Nephron progenitor cell (in vitro differentiated cells): Measurements from ENCODE around the gene SPDYA.

Experiments
- DNase-seq: peaks from one replicate; pipeline ENCODE4 v3.0.0; 2021
- H3K27ac Mint-ChIP-seq: 2 replicates; pipeline ENCODE4 v1.8.0; 2021; ENCODE audit warnings: mild to moderate bottlenecking, moderate library complexity, mixed read lengths
- H3K27me3 Mint-ChIP-seq: 2 replicates; pipeline ENCODE4 v1.8.0; 2021; ENCODE audit warnings: mild to moderate bottlenecking, low read depth, mixed read lengths; ENCODE audit not compliant: poor library complexity
- H3K36me3 Mint-ChIP-seq: 2 replicates; pipeline ENCODE4 v1.8.0; 2021; ENCODE audit warnings: low read depth, mixed read lengths
- H3K4me1 Mint-ChIP-seq: 2 replicates; pipeline ENCODE4 v1.8.0; 2021; ENCODE audit warnings: mixed read lengths
- H3K4me3 Mint-ChIP-seq: 2 replicates; pipeline ENCODE4 v1.8.0; 2021; ENCODE audit warnings: mild to moderate bottlenecking, moderate library complexity, mixed read lengths
- H3K9me3 Mint-ChIP-seq: 2 replicates; pipeline ENCODE4 v1.8.0; 2021; ENCODE audit warnings: mild to moderate bottlenecking, moderate library complexity, mixed read lengths
- TF ChIP-seq, protein P1 (sequence below): fragments of 200-600 bp; sonication (generic); IDR thresholded peaks from 2 replicates; pipeline ENCODE4 v1.5.0; 2021; ENCODE audit warnings: antibody characterized with exemption

SPDYA gene

DNA sequence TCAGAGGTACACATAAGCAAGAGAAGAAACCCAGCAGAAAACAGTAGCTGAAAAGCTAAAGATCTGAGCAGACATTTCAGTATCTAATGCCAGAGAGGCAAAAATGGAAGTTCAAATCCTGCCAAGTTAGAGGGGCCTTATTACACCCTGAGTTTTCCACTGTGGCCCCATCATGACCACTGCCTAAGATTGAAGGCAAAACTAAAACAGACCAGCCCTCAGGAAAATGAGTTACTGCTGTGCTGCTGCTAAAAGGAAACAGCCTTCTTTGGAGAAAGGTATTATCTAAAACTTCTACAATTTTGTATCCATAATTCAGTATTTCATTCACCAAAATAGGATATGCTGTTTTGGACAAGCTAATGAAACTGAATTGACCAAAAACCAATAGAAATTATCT, 42.2 kb upstream of the SPDYA start:
- Mint-ChIP-seq H3K27me3 (no peaks in the 10 kb centered on the region), H3K9me3 (peaks cover 61% of the 10 kb centered on the region), H3K4me3 (no peak overlapping the region), H3K27ac (no peak overlapping the region), H3K36me3 (peaks cover 78% of the 10 kb centered on the region), H3K4me1 (peaks cover 4% of the 10 kb centered on the region)
- DNase-seq = no peak
- TF ChIP-seq, protein P1, sequence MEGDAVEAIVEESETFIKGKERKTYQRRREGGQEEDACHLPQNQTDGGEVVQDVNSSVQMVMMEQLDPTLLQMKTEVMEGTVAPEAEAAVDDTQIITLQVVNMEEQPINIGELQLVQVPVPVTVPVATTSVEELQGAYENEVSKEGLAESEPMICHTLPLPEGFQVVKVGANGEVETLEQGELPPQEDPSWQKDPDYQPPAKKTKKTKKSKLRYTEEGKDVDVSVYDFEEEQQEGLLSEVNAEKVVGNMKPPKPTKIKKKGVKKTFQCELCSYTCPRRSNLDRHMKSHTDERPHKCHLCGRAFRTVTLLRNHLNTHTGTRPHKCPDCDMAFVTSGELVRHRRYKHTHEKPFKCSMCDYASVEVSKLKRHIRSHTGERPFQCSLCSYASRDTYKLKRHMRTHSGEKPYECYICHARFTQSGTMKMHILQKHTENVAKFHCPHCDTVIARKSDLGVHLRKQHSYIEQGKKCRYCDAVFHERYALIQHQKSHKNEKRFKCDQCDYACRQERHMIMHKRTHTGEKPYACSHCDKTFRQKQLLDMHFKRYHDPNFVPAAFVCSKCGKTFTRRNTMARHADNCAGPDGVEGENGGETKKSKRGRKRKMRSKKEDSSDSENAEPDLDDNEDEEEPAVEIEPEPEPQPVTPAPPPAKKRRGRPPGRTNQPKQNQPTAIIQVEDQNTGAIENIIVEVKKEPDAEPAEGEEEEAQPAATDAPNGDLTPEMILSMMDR = no peak

DNA sequence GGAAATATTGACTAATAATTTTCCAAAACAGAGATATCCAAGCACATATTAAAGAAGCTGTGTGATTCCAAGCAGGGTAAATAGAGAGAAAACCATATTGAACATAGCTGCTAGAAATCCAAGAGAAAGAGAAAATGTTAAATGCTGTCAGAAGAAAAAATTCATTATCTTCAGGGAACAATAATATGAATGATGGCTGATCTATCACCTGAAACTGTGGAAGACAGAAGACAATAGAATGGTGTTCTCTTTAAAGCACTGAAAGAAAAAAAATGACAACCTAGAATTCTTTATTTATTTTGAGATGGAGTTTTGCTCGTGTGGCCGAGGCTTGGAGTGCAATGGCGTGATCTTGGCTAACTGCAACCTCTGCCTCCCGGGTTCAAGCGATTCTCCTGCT, 41.7 kb upstream of the SPDYA start:
- Mint-ChIP-seq H3K4me3 (no peak overlapping the region), H3K36me3 (peaks cover 78% of the 10 kb centered on the region), H3K9me3 (peaks cover 58% of the 10 kb centered on the region), H3K27ac (no peak overlapping the region), H3K4me1 (peaks cover 4% of the 10 kb centered on the region), H3K27me3 (no peaks in the 10 kb centered on the region)
- DNase-seq = no peak
- TF ChIP-seq, protein P1 = no peak

DNA sequence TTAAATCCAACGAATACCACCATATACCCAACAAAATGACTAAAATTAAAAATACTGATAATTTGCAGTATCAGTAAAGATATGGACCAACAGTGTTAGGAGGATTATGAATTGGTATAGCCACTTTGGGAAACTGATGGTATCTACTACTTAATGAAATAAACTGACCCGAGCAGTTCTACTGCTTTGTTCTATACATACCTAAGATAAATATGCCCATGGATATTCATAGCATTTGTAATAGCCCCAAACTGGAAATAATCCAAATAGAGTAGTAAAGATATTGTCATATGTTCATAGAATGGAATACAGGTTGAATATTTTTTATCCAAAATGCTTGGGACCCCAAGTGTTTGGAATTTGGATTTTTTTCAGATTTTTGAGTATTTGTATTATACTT, 38.3 kb upstream of the SPDYA start:
- H3K4me1 Mint-ChIP-seq = peaks cover 11% of the 10 kb centered on the region
- peaks cover 32% of the 10 kb centered on the region for H3K9me3 Mint-ChIP-seq
- TF ChIP-seq, protein P1 = no peak
- no peak overlapping the region for H3K4me3 Mint-ChIP-seq
- peaks cover 69% of the 10 kb centered on the region for H3K36me3 Mint-ChIP-seq
- no peaks in the 10 kb centered on the region for H3K27me3 Mint-ChIP-seq
- no peak overlapping the region for H3K27ac Mint-ChIP-seq
- DNase-seq = no peak

DNA sequence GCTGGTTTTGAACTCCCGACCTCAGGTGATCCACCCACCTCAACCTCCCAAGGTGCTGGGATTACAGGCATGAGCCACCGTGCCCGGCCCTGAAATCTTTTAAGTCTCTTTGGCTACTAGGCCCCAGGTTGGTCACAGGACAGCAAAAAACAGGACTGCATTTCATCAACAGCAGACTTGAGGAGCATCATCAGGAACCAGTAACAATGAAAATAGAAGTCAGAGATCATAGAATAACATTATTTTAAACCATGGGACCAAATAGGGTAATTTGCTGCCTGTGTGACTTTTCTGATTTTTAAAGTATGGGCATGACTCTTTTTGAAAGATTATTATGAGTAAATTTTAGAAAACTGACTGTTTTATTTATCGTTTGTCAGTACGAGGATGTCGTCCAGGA, 34.2 kb upstream of the SPDYA start:
- DNase-seq = no peak
- H3K4me1 Mint-ChIP-seq = peaks cover 12% of the 10 kb centered on the region
- H3K36me3 Mint-ChIP-seq = peaks cover 53% of the 10 kb centered on the region
- no peak overlapping the region for H3K4me3 Mint-ChIP-seq
- peak overlapping the region; percentile 92 for H3K27ac Mint-ChIP-seq
- H3K27me3 Mint-ChIP-seq = no peaks in the 10 kb centered on the region
- no peaks in the 10 kb centered on the region for H3K9me3 Mint-ChIP-seq
- TF ChIP-seq, protein P1 = no peak

DNA sequence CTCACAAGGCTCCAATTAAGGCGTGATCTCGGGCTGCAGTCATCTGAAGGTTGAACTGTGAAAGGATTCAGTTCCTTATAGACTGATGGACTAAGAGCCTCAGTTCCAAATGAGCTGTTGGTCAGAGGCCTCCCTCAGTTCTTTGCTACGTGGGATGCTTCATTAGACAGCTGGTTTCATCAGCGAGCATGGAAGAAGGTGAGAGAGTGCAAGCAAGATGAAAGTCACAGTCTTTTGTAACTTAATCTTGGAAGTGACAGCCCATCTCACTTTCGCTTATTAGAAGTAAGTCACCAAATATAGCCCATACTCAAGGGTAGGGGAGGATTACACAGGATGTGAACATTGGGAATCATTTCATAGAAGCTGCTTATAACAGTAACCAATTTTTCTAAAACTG, 32.2 kb upstream of the SPDYA start:
- no peak for DNase-seq
- Mint-ChIP-seq H3K36me3 (peaks cover 64% of the 10 kb centered on the region), H3K27me3 (no peaks in the 10 kb centered on the region), H3K4me1 (peaks cover 12% of the 10 kb centered on the region), H3K9me3 (no peaks in the 10 kb centered on the region), H3K27ac (peak overlapping the region; percentile 51), H3K4me3 (no peak overlapping the region)
- TF ChIP-seq, protein P1 = no peak

DNA sequence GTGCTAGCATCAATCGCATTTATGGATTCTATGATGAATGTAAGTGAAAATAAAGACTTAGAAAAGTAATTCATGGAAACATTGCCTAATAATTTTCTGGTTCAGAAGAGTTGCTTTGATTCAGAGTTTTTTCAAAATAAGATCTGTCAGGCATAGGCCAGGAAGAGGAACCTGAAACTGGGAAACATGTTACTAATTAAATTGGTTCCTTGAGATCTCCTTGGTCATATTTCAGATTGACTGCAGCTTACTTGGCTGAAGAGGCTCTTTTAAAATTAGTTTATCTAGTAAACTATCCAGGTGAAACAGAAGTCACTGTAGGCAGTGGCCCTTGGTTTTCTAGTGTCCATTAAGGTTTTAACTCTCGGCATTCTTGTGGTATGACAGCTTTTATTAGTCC, 31.6 kb upstream of the SPDYA start:
- H3K27ac Mint-ChIP-seq = no peak overlapping the region
- TF ChIP-seq, protein P1 = no peak
- H3K4me1 Mint-ChIP-seq = peaks cover 12% of the 10 kb centered on the region
- H3K36me3 Mint-ChIP-seq = peaks cover 64% of the 10 kb centered on the region
- no peaks in the 10 kb centered on the region for H3K27me3 Mint-ChIP-seq
- no peak for DNase-seq
- H3K4me3 Mint-ChIP-seq = no peak overlapping the region
- no peaks in the 10 kb centered on the region for H3K9me3 Mint-ChIP-seq
